Endothelial cell of hepatic sinusoid (primary cell): Measurements from ENCODE around the gene SPRY2.

ENCODE experiments used
- in situ Hi-C: cut with HindIII; loops from 2 replicates; pipeline ENCODE4 v1.10.0; 2017; ENCODE audit warnings: low sequenced_read_pairs

The SPRY2 gene

DNA sequence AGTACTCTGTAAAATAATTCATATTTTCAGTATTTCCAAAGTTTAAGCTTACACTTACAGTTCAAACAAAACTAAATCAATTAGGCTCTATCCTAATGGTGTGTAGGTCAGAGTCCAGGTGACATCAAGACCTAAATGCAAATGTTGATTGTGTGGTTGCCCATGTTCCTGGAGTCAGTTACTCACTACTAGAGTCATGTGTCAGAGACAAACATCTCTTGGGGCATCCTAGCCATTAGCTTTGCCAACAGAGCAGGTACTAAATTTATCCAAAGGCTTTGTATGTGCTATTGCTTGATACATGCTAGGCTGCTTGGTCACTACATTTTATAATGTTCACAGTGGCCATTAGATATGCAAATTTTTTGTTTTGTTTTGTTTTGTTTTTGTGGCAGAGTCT lies 11.7 kb downstream of the SPRY2 start:
- in situ Hi-C loops, result loop anchor here (25.0 kb wide), 1 partner anchor 542 kb away; no protein-coding TSS in a partner anchor

DNA sequence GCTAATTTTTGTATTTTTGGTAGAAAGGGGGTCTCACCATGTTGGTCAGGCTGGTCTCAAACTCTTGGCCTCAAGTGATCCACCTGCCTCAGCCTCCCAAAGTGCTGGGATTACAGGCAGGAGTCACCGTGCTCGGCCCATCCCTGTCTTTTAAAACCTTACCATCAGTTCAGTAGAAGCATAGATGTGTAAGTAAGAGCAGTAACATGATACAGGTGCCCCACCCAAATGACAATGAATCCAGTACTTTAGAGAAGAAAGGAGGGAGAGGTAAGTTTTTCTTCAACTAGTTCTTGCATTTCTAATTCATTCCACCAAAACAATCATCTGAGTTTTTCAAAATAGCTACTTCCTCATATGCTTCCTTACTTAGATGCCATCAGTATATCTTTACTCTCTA lies 21.9 kb downstream of the SPRY2 start:
- in situ Hi-C loops, result no loop called here

DNA sequence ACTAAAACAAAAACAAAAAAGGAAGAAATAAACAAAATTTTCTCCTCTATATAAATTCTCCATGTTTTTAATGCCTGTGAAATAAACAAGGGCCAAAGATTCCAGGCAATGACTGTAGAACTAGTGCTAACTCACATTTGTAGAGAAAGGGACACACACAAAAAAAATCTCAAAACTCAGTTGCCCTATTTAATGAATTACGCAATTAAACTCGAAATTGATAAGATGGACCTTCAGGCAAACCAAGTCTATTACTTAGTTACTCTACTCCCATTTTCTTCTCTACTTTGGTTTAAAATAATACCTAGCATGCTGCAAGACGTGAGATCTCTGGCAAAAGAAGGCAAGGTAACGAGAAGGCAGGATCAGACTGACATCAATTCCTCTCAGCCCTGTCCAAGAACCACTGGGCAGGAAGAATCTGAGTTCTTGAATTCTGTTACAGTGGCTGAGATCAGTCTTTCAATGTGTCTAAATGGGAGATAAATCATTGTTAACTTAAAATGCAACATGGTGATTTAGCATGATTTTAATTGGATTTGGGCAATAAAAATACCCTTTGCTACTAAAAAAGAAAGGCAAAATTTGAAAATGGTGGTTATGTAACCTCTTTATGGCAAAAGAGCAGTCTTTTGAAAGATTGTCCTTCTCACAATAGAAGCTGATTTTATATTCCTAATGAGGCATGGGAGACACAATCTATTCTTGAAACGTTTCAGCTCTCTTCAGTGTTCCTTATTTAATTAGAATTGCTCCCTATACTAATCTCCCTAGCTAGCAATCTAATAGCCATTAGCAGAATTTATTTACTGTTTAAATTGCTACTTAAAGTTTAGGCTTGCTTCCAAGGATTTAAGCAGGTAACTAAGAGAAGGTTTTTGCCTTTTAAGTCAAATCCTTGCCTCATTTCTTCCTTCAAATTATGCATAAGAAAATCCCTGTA lies 25.9 kb downstream of the SPRY2 start:
- in situ Hi-C loops, result no loop called here

DNA sequence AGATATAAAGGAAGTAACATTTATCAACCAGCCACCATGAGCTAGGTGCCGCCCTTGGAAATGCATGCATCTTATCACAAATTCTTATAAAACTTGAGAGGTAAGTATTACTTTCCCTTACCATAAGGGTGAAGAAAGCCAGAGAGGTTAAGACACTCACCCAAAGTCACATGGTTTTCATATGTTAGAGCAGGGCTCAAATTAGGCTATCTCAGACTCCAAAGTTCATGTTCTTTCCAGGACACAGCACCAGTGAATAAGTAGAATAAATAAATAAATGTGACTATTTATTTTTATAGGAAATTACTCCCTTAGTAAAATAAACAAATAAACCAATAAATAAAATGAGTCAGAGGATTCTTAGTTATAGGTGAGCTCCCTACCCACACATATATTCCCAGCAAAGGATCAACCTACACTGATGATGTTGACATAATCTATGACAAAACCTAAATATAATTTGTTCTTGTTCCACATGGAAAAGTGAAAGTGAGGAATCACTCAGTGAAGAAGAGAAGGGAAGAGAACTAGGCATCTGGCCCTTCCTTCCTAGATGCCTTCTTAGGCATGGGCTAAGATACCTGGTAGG lies 27.2 kb downstream of the SPRY2 start:
- in situ Hi-C loops, result no loop called here

DNA sequence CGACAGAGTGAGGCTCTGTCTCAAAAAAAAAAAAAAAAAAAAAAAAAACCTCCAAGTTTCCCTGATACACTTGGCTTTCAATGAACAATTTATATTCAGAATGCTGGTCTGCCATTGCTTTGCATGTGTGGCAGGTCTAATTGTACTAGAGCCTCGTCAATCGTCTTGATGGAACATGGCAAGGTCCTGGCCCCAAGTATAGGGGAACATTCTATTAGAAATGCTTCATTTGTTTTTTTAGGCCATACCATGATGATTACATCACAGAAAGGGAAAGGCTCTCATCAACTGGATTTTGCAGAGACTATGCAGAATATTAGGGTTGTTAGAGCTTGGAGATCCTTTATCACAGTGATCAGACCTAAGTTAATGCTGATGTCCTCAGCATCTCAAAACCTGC lies 28.0 kb downstream of the SPRY2 start:
- in situ Hi-C loops, result no loop called here

DNA sequence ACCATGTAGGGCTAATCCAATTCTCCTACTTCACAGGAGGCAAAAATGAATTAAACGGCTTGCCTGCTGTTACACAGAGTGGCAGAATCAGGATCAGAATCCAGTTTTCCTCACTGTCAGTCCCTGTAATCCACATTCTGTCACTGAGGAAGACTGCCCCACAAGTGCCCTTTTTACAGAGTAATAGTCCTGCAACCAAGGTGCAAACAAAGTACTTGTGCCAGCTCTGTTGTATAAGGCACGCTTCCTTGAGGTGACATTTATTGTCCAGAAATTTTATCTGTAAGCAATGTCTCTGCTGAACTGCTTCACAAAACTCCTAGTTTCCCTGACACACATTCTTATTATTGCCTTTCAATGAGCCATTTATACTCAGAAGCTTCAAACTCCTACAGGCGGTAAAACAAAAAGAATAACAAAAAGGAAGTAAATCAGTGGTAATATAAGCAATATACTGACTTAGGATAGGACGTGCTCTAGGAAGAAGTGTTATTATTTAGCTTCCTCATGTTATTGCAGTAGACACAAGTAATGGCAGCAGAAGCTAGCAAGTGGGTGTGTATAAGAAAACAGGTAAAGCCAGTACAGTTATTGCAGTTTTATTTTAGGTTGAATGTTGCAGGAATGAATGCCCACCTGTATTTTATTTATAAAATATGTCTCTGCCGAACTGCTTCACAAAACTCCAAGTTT lies 28.8 kb downstream of the SPRY2 start:
- in situ Hi-C loops, result no loop called here

DNA sequence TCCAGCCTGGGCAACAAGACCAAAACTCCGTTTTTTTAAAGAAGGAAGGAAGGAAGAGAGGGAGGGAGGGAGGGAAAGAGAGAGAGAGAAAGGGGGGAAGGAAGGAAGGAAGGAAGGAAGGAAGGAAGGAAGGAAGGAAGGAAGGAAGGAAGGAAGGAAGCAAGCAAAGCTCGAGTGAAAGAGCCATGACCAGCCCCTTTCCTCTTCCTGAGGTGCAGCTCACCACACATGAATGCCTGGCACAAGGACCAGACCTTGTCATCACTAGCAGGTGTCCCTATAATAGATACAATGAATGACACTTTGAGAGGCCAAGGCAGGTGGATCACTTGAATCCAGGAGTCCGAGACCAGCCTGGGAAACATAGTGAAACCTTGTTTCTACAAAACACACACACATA lies 31.0 kb downstream of the SPRY2 start:
- in situ Hi-C loops, result no loop called here

DNA sequence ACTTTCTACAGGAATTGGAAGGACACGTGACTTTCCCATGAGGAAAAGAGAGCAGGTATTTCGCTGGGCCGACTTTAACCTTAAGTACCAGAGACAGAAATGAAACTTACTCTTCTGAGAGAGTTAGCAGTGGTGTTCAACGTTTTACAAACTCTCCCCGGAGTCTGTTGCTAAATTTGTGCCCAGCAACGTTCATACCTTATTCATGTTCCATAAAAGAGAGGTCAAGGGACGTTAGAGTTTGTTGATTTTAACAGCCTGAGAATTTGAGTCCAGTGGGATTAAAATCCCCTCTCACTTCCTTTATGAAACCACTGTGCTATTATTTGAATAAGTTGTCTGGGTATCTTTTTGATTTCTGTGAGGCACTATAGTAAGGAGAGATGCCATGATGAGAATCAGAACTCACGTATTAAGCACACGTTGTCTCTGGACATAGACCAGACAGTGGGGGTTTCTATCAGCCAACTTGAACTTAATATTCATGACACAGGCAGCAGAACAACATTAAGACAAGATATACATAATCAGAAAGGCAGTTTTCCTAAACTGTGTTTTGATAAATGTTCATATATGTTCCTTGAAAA lies 33.4 kb downstream of the SPRY2 start:
- in situ Hi-C loops, result no loop called here

DNA sequence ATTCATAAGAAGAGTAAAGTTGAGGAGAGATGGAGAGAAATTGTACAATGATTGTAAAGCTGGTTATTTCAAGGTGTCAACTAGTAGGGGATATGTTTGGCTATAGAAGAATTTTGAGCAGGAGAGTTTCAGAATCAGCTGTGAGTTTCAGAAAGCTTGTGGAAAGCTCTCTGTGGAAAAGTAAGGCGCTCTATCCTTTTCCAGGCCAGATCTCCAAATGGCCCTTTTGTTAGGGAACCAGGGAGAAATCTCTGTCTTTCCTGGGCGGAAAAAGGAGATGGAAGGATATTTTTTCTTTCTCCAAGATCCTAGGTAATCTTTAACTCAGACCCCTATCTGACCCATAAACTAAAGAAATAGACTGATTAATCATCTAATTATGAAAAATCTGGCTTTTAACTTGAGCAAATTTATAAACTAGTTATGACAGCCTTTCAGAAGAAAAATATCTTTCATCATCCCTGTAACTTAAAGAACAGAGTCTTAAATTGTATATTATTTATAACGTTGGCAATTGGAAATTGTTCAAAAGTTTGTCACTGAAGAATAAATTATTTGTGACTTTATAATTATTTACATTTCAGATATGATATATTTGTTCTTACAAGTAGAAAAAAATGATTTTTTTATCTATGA lies 34.5 kb downstream of the SPRY2 start:
- in situ Hi-C loops, result no loop called here

DNA sequence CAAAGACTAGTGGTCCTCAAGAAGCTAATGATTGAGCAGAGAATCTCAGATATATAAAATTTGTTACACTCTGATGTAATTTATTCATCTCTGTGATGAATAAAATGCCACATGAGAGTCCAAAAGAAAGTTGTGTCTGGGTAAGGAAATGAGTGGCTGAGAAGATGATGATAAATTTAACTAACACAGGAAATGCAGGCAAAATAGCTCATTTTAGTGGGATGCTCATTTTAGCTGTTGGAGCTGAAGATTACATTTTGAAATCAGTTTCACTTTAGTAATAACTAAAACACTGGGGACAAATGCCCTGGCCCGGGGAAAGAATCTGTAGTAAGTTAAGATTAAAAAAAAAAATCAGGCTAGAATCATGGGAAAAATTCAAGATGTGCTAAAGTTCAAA lies 35.2 kb downstream of the SPRY2 start:
- in situ Hi-C loops, result no loop called here

DNA sequence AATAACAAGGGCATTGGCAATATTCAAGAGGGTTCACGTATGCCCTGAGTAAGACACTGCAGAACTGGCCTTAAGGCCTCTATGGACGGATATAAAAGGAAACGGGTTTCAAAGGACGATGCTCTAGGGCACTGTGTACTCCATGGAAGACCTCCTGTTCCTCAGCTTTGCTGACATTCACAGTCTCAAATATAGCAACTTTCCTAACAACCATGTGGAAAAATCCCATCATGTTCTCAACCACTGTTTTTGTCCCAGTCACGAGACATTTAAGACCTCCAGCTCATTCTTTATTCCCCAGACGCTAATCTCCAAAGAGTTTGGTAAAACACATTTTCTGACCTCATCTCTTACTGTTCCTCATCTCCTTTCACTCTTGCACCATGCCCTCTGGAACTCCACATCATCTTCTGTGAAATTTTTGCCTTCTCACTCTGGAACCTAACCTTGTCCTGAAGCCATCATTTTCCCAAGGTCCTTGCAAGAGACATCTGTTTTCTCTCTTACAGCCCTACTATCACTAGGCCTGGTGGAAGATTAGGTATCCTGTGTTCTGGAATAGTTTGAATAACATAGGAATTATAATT lies 37.6 kb downstream of the SPRY2 start:
- in situ Hi-C loops, result no loop called here

DNA sequence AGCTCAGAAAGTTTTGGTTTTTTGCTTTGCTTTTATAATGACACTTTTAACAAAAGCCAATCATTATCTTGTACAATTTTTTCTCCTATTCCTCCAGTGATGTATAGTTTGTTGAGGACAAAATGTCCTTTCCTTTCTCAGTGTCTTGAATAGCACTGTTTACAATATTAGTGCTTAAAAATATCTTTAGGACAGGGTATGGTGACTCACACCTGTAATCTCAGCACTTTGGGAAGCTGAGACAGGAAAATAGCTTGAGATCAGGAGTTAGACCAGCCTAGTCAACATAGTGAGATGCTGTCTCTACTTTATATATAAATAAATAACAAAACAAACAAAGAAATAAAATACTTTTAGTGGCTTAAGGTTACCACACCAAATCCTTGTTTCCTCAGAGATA lies 41.9 kb downstream of the SPRY2 start:
- in situ Hi-C loops, result no loop called here

DNA sequence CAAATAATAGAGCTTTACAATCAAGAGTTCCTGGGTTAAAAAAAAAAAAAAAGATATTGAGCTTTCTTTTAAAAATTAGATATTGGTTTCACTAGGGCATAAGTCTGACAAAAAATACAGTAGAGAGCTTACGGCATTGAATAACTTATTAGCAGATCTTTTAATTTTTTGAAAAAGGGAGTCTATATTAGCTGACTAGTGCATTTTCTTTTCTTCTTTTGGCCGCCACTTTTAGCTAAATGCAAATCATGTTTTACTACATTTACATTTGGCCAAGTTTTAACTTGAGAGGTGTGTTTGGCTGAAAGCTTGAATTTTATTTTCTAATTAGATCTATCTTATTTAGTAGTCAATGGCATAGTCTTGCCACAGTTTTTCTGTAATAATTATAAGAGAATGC lies 43.4 kb downstream of the SPRY2 start:
- in situ Hi-C loops, result no loop called here

DNA sequence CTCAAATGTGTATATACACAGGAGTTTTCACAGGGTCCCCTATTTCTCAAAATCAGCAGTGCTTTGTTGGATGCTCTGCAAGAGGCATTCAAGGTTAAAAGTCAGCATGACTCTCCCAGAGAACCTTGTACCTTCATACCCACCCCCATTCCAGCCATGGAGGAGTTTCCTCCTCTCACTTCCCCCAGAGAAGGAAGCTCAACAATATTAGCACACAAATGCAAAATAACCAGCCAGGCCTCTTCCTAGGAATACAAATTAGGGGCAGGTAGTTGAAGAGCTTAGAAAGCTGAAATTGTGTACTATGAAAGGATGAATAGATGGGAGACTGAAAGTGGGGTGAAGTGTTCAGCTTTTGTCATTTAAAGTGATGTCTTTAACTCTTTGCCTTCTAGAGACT lies 43.8 kb downstream of the SPRY2 start:
- in situ Hi-C loops, result no loop called here

DNA sequence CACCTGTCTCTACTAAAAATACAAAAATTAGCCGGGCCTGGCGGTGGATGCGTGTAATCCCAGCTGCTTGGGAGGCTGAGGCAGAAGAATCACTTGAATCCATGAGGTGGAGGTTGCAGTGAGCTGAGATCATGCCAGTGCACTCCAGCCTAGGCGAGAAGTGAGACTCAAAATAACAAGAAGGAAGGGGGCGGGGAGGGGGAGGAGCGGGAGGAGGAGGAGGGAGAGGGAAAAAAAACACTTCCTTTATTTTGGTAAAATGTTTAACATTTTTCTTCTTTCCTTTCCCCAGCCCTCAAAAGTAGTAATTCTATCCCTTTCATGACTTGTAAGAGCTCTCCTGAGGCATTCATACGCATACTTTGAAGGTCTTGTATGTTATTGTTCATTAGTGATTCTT lies 44.3 kb downstream of the SPRY2 start:
- in situ Hi-C loops, result no loop called here

DNA sequence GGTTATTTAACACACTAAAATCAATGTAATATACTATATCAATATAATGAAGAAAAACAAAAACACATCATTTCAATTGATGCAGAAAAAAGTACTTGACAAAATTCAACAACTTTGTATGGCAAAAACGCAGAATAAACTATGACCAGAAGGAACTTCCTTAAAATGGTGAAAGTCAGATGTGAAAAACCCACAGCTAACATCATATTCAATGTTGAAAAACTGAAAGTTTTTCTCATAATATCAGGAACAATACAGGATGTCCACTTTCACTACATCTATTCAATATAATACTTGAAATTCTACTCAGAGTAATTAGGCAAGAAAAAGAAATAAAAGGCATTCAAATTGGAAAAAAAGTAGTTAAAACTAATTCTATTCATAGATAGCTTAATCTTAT lies 50.3 kb downstream of the SPRY2 start:
- in situ Hi-C loops, result no loop called here
